H1 (cell line): ENCODE data around the gene AOAH. TPM values are rescaled to one million over a fixed set of nuclear protein-coding genes. Genes with fewer than 3 reads are reported as not detected.
"Not testable (repeated sequence)": the region's sequence is repeated elsewhere in the genome, so short reads cannot be mapped to it uniquely, and the experiment has no call there.

ENCODE experiments used
- CTCF ChIA-PET: fragments of 300-600 bp; sonication (Branson Sonifier 250); formaldehyde crosslinking; loops from one replicate; lab custom pipeline; 2021; ENCODE audit not compliant: partially characterized antibody; lab: Charles Lee
- POLR2A ChIA-PET: fragments of 300-600 bp; sonication (Branson Sonifier 250); formaldehyde crosslinking; loops from one replicate; lab custom pipeline; 2021; ENCODE audit warnings: inconsistent platforms; ENCODE audit not compliant: partially characterized antibody; lab: Charles Lee
- DNase-seq, 2 experiments: peaks; one replicate each; pipeline versions ENCODE4 v3.0.0 to v3.0.0-alpha.2; 2010 to 2022; ENCODE audit warnings: low spot score in 2 of 2, low read depth in 1 of 2, mixed read lengths in 1 of 2
- FAIRE-seq: peaks from 2 replicates; lab custom pipeline; 2011; peaks lifted over from hg19 to GRCh38; lab: Jason Lieb, UNC
- H2AFZ ChIP-seq: 2 replicates; pipeline ENCODE4 v1.8.1; 2012; ENCODE audit warnings: low read length, inconsistent platforms
- H2AK5ac ChIP-seq: 2 replicates; pipeline ENCODE4 v1.6.1; 2013; ENCODE audit warnings: low read depth, low read length
- H2BK120ac ChIP-seq: replicated peaks from 2 replicates; pipeline ENCODE3; 2013; ENCODE audit warnings: low read depth, low read length, inconsistent platforms
- H2BK12ac ChIP-seq: 2 replicates; pipeline ENCODE4 v1.6.1; 2013; ENCODE audit warnings: low read depth, low read length
- H2BK15ac ChIP-seq: 2 replicates; pipeline ENCODE4 v1.6.1; 2013; ENCODE audit warnings: low read length
- H2BK20ac ChIP-seq: 2 replicates; pipeline ENCODE4 v1.6.1; 2013; ENCODE audit warnings: low read length
- H2BK5ac ChIP-seq: 2 replicates; pipeline ENCODE4 v1.6.1; 2013; ENCODE audit warnings: low read depth, low read length
- H3K14ac ChIP-seq: 2 replicates; pipeline ENCODE4 v1.6.1; 2013; ENCODE audit warnings: inconsistent platforms; ENCODE audit not compliant: insufficient read length
- H3K18ac ChIP-seq: 2 replicates; pipeline ENCODE4 v1.6.1; 2013; ENCODE audit warnings: low read length; ENCODE audit errors: extremely low read depth
- H3K23ac ChIP-seq: 2 replicates; pipeline ENCODE4 v1.6.1; 2013; ENCODE audit warnings: inconsistent platforms; ENCODE audit not compliant: insufficient read length
- H3K23me2 ChIP-seq: 2 replicates; pipeline ENCODE4 v1.6.1; 2013; ENCODE audit warnings: low read depth, low read length
- H3K27ac ChIP-seq: 2 replicates; pipeline ENCODE4 v1.6.1; 2011; ENCODE audit warnings: low read depth, low read length, inconsistent platforms
- H3K27me3 ChIP-seq, 4 experiments: replicated peaks in 1 of 4; 1 replicate in 1 of 4; 2 replicates in 3 of 4; pipeline versions ENCODE4 v1.6.1 to v1.8.1; 2011 to 2013; ENCODE audit warnings: low read length in 3 of 4, mild to moderate bottlenecking in 3 of 4, inconsistent platforms in 2 of 4, mixed read lengths in 2 of 4, moderate library complexity in 1 of 4; ENCODE audit not compliant: control insufficient read depth in 3 of 4, insufficient read depth in 3 of 4; ENCODE audit errors: extremely low read depth in 1 of 4
- H3K36me3 ChIP-seq, 4 experiments: 2 replicates each; pipeline versions ENCODE4 v1.6.1 to v1.8.1; 2011 to 2013; ENCODE audit warnings: mild to moderate bottlenecking in 4 of 4, low read length in 3 of 4, moderate library complexity in 2 of 4, control low read depth in 1 of 4, inconsistent platforms in 1 of 4; ENCODE audit not compliant: insufficient read depth in 4 of 4, control insufficient read depth in 2 of 4
- H3K4ac ChIP-seq: replicated peaks from 2 replicates; pipeline ENCODE3; 2013; ENCODE audit warnings: low read length, low read depth, mixed read lengths, inconsistent platforms; ENCODE audit not compliant: insufficient read length
- H3K4me1 ChIP-seq, 4 experiments: replicated peaks in 1 of 4; 1 replicate in 1 of 4; 2 replicates in 3 of 4; pipeline versions ENCODE4 v1.6.1 to v1.8.1; 2011 to 2013; ENCODE audit warnings: low read length in 3 of 4, inconsistent platforms in 2 of 4, mixed read lengths in 1 of 4; ENCODE audit not compliant: insufficient read depth in 4 of 4, control insufficient read depth in 3 of 4
- H3K4me2 ChIP-seq, 2 experiments: 2 replicates each; pipeline versions ENCODE4 v1.6.1 to v1.8.1; 2011 to 2013; ENCODE audit warnings: low read depth in 2 of 2, low read length in 2 of 2, control low read depth in 1 of 2, inconsistent platforms in 1 of 2, mild to moderate bottlenecking in 1 of 2; ENCODE audit not compliant: insufficient read depth in 1 of 2
- H3K4me3 ChIP-seq, 4 experiments: fragments of 200-600, 300-600 bp in 1 of 4; sonication (generic), shearing (Covaris generic), sonication (Bioruptor Twin) in 1 of 4; 2 replicates each; pipeline versions ENCODE4 v1.5.1 to v1.8.1; 2011 to 2016; ENCODE audit warnings: low read length in 4 of 4, low read depth in 3 of 4, control low read depth in 2 of 4, inconsistent platforms in 2 of 4, mild to moderate bottlenecking in 2 of 4, mixed read lengths in 1 of 4, moderate library complexity in 1 of 4; ENCODE audit not compliant: insufficient read depth in 2 of 4; ENCODE audit errors: extremely low read depth in 1 of 4
- H3K56ac ChIP-seq: replicated peaks from 2 replicates; pipeline ENCODE3; 2013; ENCODE audit warnings: low read depth, mild to moderate bottlenecking, mixed read lengths, low read length, inconsistent platforms; ENCODE audit not compliant: insufficient read length
- H3K79me1 ChIP-seq: 2 replicates; pipeline ENCODE4 v1.6.1; 2013; ENCODE audit warnings: low read depth, low read length, control low read depth
- H3K79me2 ChIP-seq, 2 experiments: 2 replicates each; pipeline versions ENCODE4 v1.6.1 to v1.8.1; 2012 to 2013; ENCODE audit warnings: low read length in 2 of 2, mild to moderate bottlenecking in 2 of 2, inconsistent platforms in 1 of 2; ENCODE audit not compliant: insufficient read depth in 2 of 2, control insufficient read depth in 1 of 2
- H3K9ac ChIP-seq, 4 experiments: replicated peaks in 1 of 4; 1 replicate in 1 of 4; 2 replicates in 3 of 4; pipeline versions ENCODE4 v1.6.1 to v1.8.1; 2011 to 2013; ENCODE audit warnings: low read depth in 3 of 4, low read length in 3 of 4, control low read depth in 2 of 4, mild to moderate bottlenecking in 2 of 4, moderate library complexity in 2 of 4, inconsistent platforms in 1 of 4; ENCODE audit errors: extremely low read depth in 1 of 4
- H3K9me3 ChIP-seq, 2 experiments: 2 replicates each; pipeline versions ENCODE4 v1.6.1 to v1.8.1; 2012 to 2013; ENCODE audit warnings: mild to moderate bottlenecking in 2 of 2, moderate library complexity in 2 of 2, control low read depth in 1 of 2, inconsistent platforms in 1 of 2, low read depth in 1 of 2, low read length in 1 of 2, mixed read lengths in 1 of 2; ENCODE audit not compliant: insufficient read depth in 2 of 2
- H4K20me1 ChIP-seq, 2 experiments: replicated peaks in 1 of 2; 2 replicates each; pipeline versions ENCODE3 to v1.8.1; 2011 to 2013; ENCODE audit warnings: inconsistent platforms in 2 of 2, low read length in 2 of 2, mild to moderate bottlenecking in 1 of 2; ENCODE audit not compliant: insufficient read depth in 2 of 2, control insufficient read depth in 1 of 2
- H4K5ac ChIP-seq: 2 replicates; pipeline ENCODE4 v1.6.1; 2013; ENCODE audit warnings: low read length, low read depth, mixed read lengths, inconsistent platforms; ENCODE audit not compliant: insufficient read length
- H4K8ac ChIP-seq: 2 replicates; pipeline ENCODE4 v1.8.0; 2013; ENCODE audit warnings: mild to moderate bottlenecking, moderate library complexity, low read length, inconsistent platforms; ENCODE audit not compliant: insufficient read depth; ENCODE audit errors: extremely low read depth
- H4K91ac ChIP-seq: replicated peaks from 2 replicates; pipeline ENCODE3; 2013; ENCODE audit warnings: low read length, mixed read lengths, inconsistent platforms; ENCODE audit not compliant: insufficient read length
- WGBS, 2 experiments: shearing (Covaris generic) in 1 of 2; methylation state at CpG; one replicate each; pipeline versions ENCODE4 v1.1.6 to v1.1.7; 2013 to 2015; ENCODE audit warnings: low lambda C conversion rate in 2 of 2, mixed read lengths in 2 of 2, inconsistent platforms in 1 of 2, low coverage in 1 of 2, missing lambda C conversion rate in 1 of 2; ENCODE audit not compliant: insufficient replicate concordance in 2 of 2, insufficient coverage in 1 of 2, insufficient read length in 1 of 2; ENCODE audit errors: extremely low coverage in 1 of 2, missing lambda C conversion rate in 1 of 2; 5-methylcytosine and 5-hydroxymethylcytosine counted together
- polyA plus RNA-seq, 7 experiments: library from polyadenylated mRNA; depleted of rRNA in 3 of 7; stranded (reverse) in 5 of 7; unstranded in 2 of 7; fragments of >200 nt in 5 of 7; fragments of 200-250 nt in 2 of 7; gene quantifications; 1 replicate in 5 of 7; 2 replicates in 1 of 7; 4 replicates in 1 of 7; pipeline versions ENCODE4 v1.2.1 to v1.2.3, GENCODE V29; 2011 to 2013; ENCODE audit warnings: missing spikeins in 2 of 7, mixed read lengths in 2 of 7
- total RNA-seq: library from RNA; stranded (reverse); fragmentation: NEBNext Ultra II Directional; extraction: Animal tissue kit (Norgen Biotek cat#: 25700); gene quantifications from 2 replicates; pipeline ENCODE4 v1.2.1, GENCODE V29; 2021

Gene AOAH
- total and polyA plus RNA-seq, 2 of the 8 experiments (the other 6 are each of a cell fraction or from before 2014, with no cell fraction given) = 0.08 TPM; not detected in 1

DNA sequence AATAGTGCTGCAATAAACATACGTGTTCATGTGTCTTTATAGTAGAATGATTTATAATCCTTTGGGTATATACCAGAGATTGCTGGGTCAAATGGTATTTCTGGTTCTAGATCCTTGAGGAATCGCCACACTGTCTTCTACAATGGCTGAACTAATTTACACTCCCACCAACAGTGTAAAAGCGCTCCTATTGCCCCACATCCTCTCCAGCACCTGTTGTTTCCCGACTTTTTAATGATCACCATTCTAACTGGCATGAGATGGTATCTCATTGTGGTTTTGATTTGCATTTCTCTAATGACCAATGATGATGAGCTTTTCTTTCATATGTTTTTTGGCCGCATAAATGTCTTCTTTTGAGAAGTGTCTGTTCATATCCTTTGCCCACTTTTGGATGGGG, 235.6 kb downstream of the AOAH start:
- H3K14ac ChIP-seq, H2BK20ac ChIP-seq, H2BK120ac ChIP-seq, H3K27me3 ChIP-seq, H3K4me2 ChIP-seq, H3K9me3 ChIP-seq, H3K18ac ChIP-seq, H4K5ac ChIP-seq, H3K79me1 ChIP-seq, H3K4me1 ChIP-seq, H2BK15ac ChIP-seq, H4K8ac ChIP-seq, H3K56ac ChIP-seq, H3K23ac ChIP-seq, H3K4me3 ChIP-seq, FAIRE-seq, H3K79me2 ChIP-seq, H4K20me1 ChIP-seq, DNase-seq, H3K27ac ChIP-seq, H4K91ac ChIP-seq, H2BK5ac ChIP-seq, POLR2A ChIA-PET, H2AK5ac ChIP-seq, H3K36me3 ChIP-seq, H3K9ac ChIP-seq, H2AFZ ChIP-seq, H3K23me2 ChIP-seq, H3K4ac ChIP-seq, H2BK12ac ChIP-seq: not testable (repeated sequence)
- CTCF ChIA-PET = interaction anchor here (0.8 to 11.8 kb wide), 13 partner anchors 15 to 693 kb away, joined by 3 to 104 read pairs (median 5); no protein-coding TSS in a partner anchor
- WGBS, 2 experiments = 92% methylated on average over 5 of the region's 5 CpGs; no CpG with 5 or more reads in 1 of the 2 experiments
